ENCODE measurements around the gene CST6. TPM values are rescaled to one million over a fixed set of nuclear protein-coding genes. Genes with fewer than 3 reads are reported as not detected.

Gene CST6
- polyA plus RNA-seq, 2 of the 4 experiments (the other 2 are of a cell fraction), result not detected

GRCh38 chr11:66036334-66036710 lies 24.5 kb downstream of the CST6 start:
- Histone ChIP-seq H3K4me3 (no peak overlapping the region), H3K4me2 (no peak overlapping the region), H3K27ac (no peak overlapping the region), H3K9me3 (peaks cover 12% of the 10 kb centered on the region), H3K4me1 (no peaks in the 10 kb centered on the region)
- 41% methylated on average over 5 of the region's 5 CpGs for WGBS (ENCODE audit: missing lambda C conversion rate)
- no peak for ATAC-seq
- FAIRE-seq, result no peak
- POLR2A ChIA-PET, result no interaction called here
- DNase-seq (ENCODE audit: low read depth in 1 of 2, low spot score in 1 of 2), result no peak
- CTCF ChIA-PET, result interaction anchor here (1.4 to 15.8 kb wide), 5 partner anchors 8 to 100 kb away, joined by 3 to 188 read pairs (median 13); no protein-coding TSS in a partner anchor
- TF ChIP-seq TP53 (CRISPR knock-in tag; IDR thresholded peaks at IDR 0.05) (no peak), MAFK (IDR thresholded peaks at IDR 0.05; ENCODE audit: partially characterized antibody) (no peak), KDM1A (IDR thresholded peaks at IDR 0.05; ENCODE audit: low read depth) (no peak), FOXS1 (CRISPR knock-in tag; IDR thresholded peaks at IDR 0.05) (no peak), HDAC2 (IDR thresholded peaks at IDR 0.05) (no peak), POLR2A (IDR thresholded peaks at IDR 0.05; ENCODE audit: low read length) (no peak), KDM5A (IDR thresholded peaks at IDR 0.05) (no peak), CHD2 (IDR thresholded peaks at IDR 0.05; ENCODE audit: low read length, partially characterized antibody) (no peak), RARB (CRISPR knock-in tag; IDR thresholded peaks at IDR 0.05) (no peak), RAD21 (conservative IDR thresholded peaks at IDR 0.05 in 1 of 2, IDR thresholded peaks at IDR 0.05 in 1 of 2) (no peak), FOSL2 (IDR thresholded peaks at IDR 0.05) (no peak), FOSL2 (CRISPR knock-in tag; IDR thresholded peaks at IDR 0.05) (no peak), HOXB13 (CRISPR knock-in tag; IDR thresholded peaks at IDR 0.05; ENCODE audit: low read depth) (no peak), ELK1 (IDR thresholded peaks at IDR 0.05; ENCODE audit: low read depth, low read length) (no peak), NFE2L2 (conservative IDR thresholded peaks at IDR 0.05; ENCODE audit: low read length) (no peak), HOXA7 (CRISPR knock-in tag; IDR thresholded peaks at IDR 0.05) (no peak), ZC3H11A (IDR thresholded peaks at IDR 0.05) (no peak), NR3C1 (IDR thresholded peaks at IDR 0.05) (no peak)
- TF ChIP-seq, protein P1, sequence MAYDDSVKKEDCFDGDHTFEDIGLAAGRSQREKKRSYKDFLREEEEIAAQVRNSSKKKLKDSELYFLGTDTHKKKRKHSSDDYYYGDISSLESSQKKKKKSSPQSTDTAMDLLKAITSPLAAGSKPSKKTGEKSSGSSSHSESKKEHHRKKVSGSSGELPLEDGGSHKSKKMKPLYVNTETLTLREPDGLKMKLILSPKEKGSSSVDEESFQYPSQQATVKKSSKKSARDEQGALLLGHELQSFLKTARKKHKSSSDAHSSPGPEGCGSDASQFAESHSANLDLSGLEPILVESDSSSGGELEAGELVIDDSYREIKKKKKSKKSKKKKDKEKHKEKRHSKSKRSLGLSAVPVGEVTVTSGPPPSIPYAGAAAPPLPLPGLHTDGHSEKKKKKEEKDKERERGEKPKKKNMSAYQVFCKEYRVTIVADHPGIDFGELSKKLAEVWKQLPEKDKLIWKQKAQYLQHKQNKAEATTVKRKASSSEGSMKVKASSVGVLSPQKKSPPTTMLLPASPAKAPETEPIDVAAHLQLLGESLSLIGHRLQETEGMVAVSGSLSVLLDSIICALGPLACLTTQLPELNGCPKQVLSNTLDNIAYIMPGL (CRISPR knock-in tag; IDR thresholded peaks at IDR 0.05; ENCODE audit: borderline replicate concordance), result no peak

GRCh38 chr11:66037327-66037726 lies 25.5 kb downstream of the CST6 start:
- 67% methylated on average over 3 of the region's 3 CpGs for WGBS (ENCODE audit: missing lambda C conversion rate)
- ATAC-seq (no peak), FAIRE-seq (no peak), DNase-seq (ENCODE audit: low read depth in 1 of 2, low spot score in 1 of 2) (no peak)
- Histone ChIP-seq H3K9me3 (peaks cover 12% of the 10 kb centered on the region), H3K27ac (no peak overlapping the region), H3K4me2 (no peak overlapping the region), H3K4me1 (no peaks in the 10 kb centered on the region), H3K4me3 (no peak overlapping the region)
- POLR2A ChIA-PET, result no interaction called here
- TF ChIP-seq BHLHE40 (IDR thresholded peaks at IDR 0.05; ENCODE audit: low read depth, low read length), result no peak
- no peak for TF ChIP-seq CBX8 (IDR thresholded peaks at IDR 0.05)
- TF ChIP-seq RAD21 (conservative IDR thresholded peaks at IDR 0.05 in 1 of 2, IDR thresholded peaks at IDR 0.05 in 1 of 2), result no peak
- TF ChIP-seq, protein P1 (CRISPR knock-in tag; IDR thresholded peaks at IDR 0.05; ENCODE audit: borderline replicate concordance), result no peak
- TF ChIP-seq FOSB (CRISPR knock-in tag; IDR thresholded peaks at IDR 0.05), result no peak
- no peak for TF ChIP-seq GATA3 (IDR thresholded peaks at IDR 0.05; ENCODE audit: borderline replicate concordance)
- no peak for TF ChIP-seq E2F6 (IDR thresholded peaks at IDR 0.05; ENCODE audit: borderline replicate concordance, low read depth)
- CTCF ChIA-PET, result interaction anchor here (0.7 to 15.8 kb wide), 6 partner anchors 7 to 31 kb away, joined by 3 to 188 read pairs (median 8); no protein-coding TSS in a partner anchor

All from A549 (cell line).